HepG2 (cell line): Measurements from ENCODE around the gene GRID1.

Experiments used
- ATF5 ChIP-seq: sonication (generic); formaldehyde crosslinking; IDR thresholded peaks from 2 replicates; pipeline ENCODE4 v1.4.0; 2020; ENCODE audit warnings: mild to moderate bottlenecking, low read depth, missing genetic modification reagents
- HCFC1 ChIP-seq: fragments of 150-350 bp; IDR thresholded peaks from 2 replicates; pipeline ENCODE4 v1.6.1; 2014; ENCODE audit warnings: low read depth, low read length
- MLX ChIP-seq: IDR thresholded peaks from 2 replicates; pipeline ENCODE4 v1.6.1; 2016
- RAD21 ChIP-seq: fragments of 450-650 bp; formaldehyde crosslinking; IDR thresholded peaks from 2 replicates; pipeline ENCODE4 v1.5.0; 2020; ENCODE audit warnings: mild to moderate bottlenecking
- ZNF282 ChIP-seq: fragments of 450-650 bp; IDR thresholded peaks from 2 replicates; pipeline ENCODE4 v1.6.1; 2018; ENCODE audit not compliant: partially characterized antibody
- ZNF709 ChIP-seq: sonication (generic); formaldehyde crosslinking; IDR thresholded peaks from 2 replicates; pipeline ENCODE4 v1.5.0; 2020; ENCODE audit warnings: mild to moderate bottlenecking, missing genetic modification reagents
- TF ChIP-seq, protein P1 (sequence below): sonication (generic); formaldehyde crosslinking; IDR thresholded peaks from 2 replicates; pipeline ENCODE4 v1.5.0; 2020; ENCODE audit warnings: mild to moderate bottlenecking, missing genetic modification reagents, moderate library complexity

DNA sequence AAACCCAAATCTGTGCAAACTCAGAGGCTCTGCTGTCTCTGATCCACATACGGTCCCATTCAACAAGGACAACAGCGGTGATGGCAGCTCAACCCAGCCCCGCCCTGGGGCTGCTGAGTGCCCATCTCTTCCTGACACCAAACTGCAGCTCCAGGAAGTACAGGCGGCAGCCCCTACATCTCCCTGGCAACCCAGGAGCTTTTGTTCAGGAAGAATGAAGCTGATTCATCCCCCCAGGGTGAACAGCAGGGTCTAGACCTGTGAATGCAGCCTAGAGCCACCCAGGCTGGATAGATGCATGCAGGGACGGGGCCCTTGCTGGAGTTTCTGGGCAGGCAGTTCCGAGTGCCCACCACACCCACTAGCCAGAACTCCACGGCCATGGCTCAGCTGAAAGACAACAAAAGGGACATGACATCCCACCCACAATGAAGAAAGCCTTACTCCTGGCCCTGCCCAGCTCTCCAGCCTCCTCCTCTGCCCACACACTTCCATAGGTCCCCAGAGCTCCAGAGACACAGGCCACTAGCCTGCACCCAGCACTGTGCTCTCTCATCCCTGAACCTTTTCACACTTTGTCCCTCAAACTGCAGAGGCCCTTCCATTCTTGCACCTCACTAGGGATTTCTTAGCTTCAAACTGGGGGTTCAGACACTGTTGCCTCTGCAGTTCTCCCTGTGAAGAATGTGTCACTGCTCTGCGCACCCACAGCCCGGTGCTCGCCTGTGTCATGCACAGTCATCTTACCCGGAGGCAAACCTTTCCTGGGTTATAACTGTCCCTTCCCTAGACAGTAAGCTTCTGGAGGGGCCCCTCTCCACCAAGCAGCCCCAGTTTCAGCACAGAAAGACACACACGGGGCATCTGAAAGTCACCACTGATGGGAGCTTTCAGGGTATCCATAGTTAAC, 99.1 kb downstream of the GRID1 start:
- no peak for TF ChIP-seq MLX (CRISPR knock-in tag)
- TF ChIP-seq, protein P1, sequence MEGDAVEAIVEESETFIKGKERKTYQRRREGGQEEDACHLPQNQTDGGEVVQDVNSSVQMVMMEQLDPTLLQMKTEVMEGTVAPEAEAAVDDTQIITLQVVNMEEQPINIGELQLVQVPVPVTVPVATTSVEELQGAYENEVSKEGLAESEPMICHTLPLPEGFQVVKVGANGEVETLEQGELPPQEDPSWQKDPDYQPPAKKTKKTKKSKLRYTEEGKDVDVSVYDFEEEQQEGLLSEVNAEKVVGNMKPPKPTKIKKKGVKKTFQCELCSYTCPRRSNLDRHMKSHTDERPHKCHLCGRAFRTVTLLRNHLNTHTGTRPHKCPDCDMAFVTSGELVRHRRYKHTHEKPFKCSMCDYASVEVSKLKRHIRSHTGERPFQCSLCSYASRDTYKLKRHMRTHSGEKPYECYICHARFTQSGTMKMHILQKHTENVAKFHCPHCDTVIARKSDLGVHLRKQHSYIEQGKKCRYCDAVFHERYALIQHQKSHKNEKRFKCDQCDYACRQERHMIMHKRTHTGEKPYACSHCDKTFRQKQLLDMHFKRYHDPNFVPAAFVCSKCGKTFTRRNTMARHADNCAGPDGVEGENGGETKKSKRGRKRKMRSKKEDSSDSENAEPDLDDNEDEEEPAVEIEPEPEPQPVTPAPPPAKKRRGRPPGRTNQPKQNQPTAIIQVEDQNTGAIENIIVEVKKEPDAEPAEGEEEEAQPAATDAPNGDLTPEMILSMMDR: no peak
- no peak for TF ChIP-seq ZNF709 (CRISPR knock-in tag)
- no peak for TF ChIP-seq RAD21
- TF ChIP-seq ZNF282: no peak
- no peak for TF ChIP-seq ATF5 (CRISPR knock-in tag)
- TF ChIP-seq HCFC1: no peak
